Mesothelial cell of epicardium (in vitro differentiated cells): ENCODE measurements around the gene TGM2. TPM values are rescaled to one million over a fixed set of nuclear protein-coding genes. Genes with fewer than 3 reads are reported as not detected.
A peak's percentile ranks its signal among the peaks of the same experiment; 100 is the strongest.
"Not testable (repeated sequence)": the region's sequence is repeated elsewhere in the genome, so short reads cannot be mapped to it uniquely, and the experiment has no call there.

ENCODE experiments used
- DNase-seq, 2 experiments: peaks; one replicate each; pipeline ENCODE4 v3.0.0; 2021; ENCODE audit warnings: low spot score in 2 of 2; ENCODE audit not compliant: unreplicated experiment in 2 of 2
- H3K27ac Mint-ChIP-seq: 2 replicates; pipeline ENCODE4 v1.8.0; 2021; ENCODE audit warnings: mixed read lengths
- H3K27me3 Mint-ChIP-seq: 2 replicates; pipeline ENCODE4 v1.8.0; 2021; ENCODE audit warnings: low read depth, mixed read lengths
- H3K36me3 Mint-ChIP-seq: 2 replicates; pipeline ENCODE4 v1.8.0; 2021; ENCODE audit warnings: mixed read lengths
- H3K4me1 Mint-ChIP-seq: 2 replicates; pipeline ENCODE4 v1.8.0; 2021; ENCODE audit warnings: mixed read lengths
- H3K4me3 Mint-ChIP-seq: 2 replicates; pipeline ENCODE4 v1.8.0; 2021; ENCODE audit warnings: mild to moderate bottlenecking, moderate library complexity, mixed read lengths
- H3K9me3 Mint-ChIP-seq: 2 replicates; pipeline ENCODE4 v1.8.0; 2021; ENCODE audit warnings: mixed read lengths
- CTCF ChIP-seq: fragments of 200-600 bp; sonication (generic); IDR thresholded peaks from one replicate; pipeline ENCODE4 v1.5.0; 2021; ENCODE audit warnings: antibody characterized with exemption; ENCODE audit not compliant: unreplicated experiment
- total RNA-seq: library from RNA; stranded (reverse); gene quantifications from 3 replicates; pipeline ENCODE4 v1.2.1, GENCODE V29; 2021

The TGM2 gene
- total RNA-seq, 1 donor from 2014 or later: 35.7 TPM

GRCh38 chr20:38108986-38109541 is 56.0 kb downstream of the TGM2 start:
- no peak for DNase-seq
- Mint-ChIP-seq H3K9me3 (peaks cover 6% of the 10 kb centered on the region), H3K4me3 (no peak overlapping the region), H3K27ac (peak overlapping the region; percentile 82), H3K27me3 (no peaks in the 10 kb centered on the region), H3K36me3 (peaks cover 6% of the 10 kb centered on the region), H3K4me1 (peaks cover 42% of the 10 kb centered on the region)
- TF ChIP-seq CTCF: no peak

- DNase-seq: no peak
- TF ChIP-seq CTCF: no peak
- Mint-ChIP-seq H3K9me3 (peaks cover 7% of the 10 kb centered on the region), H3K36me3 (peaks cover 6% of the 10 kb centered on the region), H3K27ac (peak overlapping the region; percentile 82), H3K4me1 (peaks cover 41% of the 10 kb centered on the region), H3K27me3 (no peaks in the 10 kb centered on the region), H3K4me3 (no peak overlapping the region)
Measured at GRCh38 chr20:38108438-38108985, 56.6 kb downstream of the TGM2 start.

- H3K4me1 Mint-ChIP-seq: peaks cover 39% of the 10 kb centered on the region
- not testable (repeated sequence) for H3K4me3 Mint-ChIP-seq, DNase-seq, H3K36me3 Mint-ChIP-seq, H3K27me3 Mint-ChIP-seq, H3K9me3 Mint-ChIP-seq, H3K27ac Mint-ChIP-seq
Measured at GRCh38 chr20:38107916-38108315, 57.2 kb downstream of the TGM2 start.

GRCh38 chr20:38107386-38107785 is 57.7 kb downstream of the TGM2 start:
- H3K4me1 Mint-ChIP-seq: peaks cover 39% of the 10 kb centered on the region
- not testable (repeated sequence) for H3K27ac Mint-ChIP-seq, H3K9me3 Mint-ChIP-seq, H3K36me3 Mint-ChIP-seq, H3K27me3 Mint-ChIP-seq, DNase-seq, H3K4me3 Mint-ChIP-seq

- H3K4me1 Mint-ChIP-seq: peaks cover 32% of the 10 kb centered on the region
- H3K36me3 Mint-ChIP-seq: peaks cover 10% of the 10 kb centered on the region
- TF ChIP-seq CTCF: no peak
- no peak overlapping the region for H3K4me3 Mint-ChIP-seq
- no peak overlapping the region for H3K27ac Mint-ChIP-seq
- H3K9me3 Mint-ChIP-seq: peaks cover 11% of the 10 kb centered on the region
- no peak for DNase-seq
- no peaks in the 10 kb centered on the region for H3K27me3 Mint-ChIP-seq
Measured at GRCh38 chr20:38106461-38106860, 58.6 kb downstream of the TGM2 start.

GRCh38 chr20:38104285-38104684 is 60.8 kb downstream of the TGM2 start:
- no peak overlapping the region for H3K27ac Mint-ChIP-seq
- DNase-seq: no peak
- no peak for TF ChIP-seq CTCF
- no peaks in the 10 kb centered on the region for H3K27me3 Mint-ChIP-seq
- H3K4me3 Mint-ChIP-seq: no peak overlapping the region
- H3K36me3 Mint-ChIP-seq: peaks cover 21% of the 10 kb centered on the region
- H3K4me1 Mint-ChIP-seq: peaks cover 16% of the 10 kb centered on the region
- H3K9me3 Mint-ChIP-seq: peaks cover 30% of the 10 kb centered on the region

GRCh38 chr20:38102206-38102605 is 62.9 kb downstream of the TGM2 start:
- H3K4me1 Mint-ChIP-seq, H3K27ac Mint-ChIP-seq, DNase-seq, H3K4me3 Mint-ChIP-seq, H3K27me3 Mint-ChIP-seq: not testable (repeated sequence)
- H3K36me3 Mint-ChIP-seq: peaks cover 21% of the 10 kb centered on the region
- H3K9me3 Mint-ChIP-seq: peaks cover 34% of the 10 kb centered on the region
